GM23338 (cell line): ENCODE data around the gene PRAMEF10. TPM values are rescaled to one million over a fixed set of nuclear protein-coding genes. Genes with fewer than 3 reads are reported as not detected.

ENCODE experiments used
- ATAC-seq: fragments of 200-7000 bp; cut with Tn5 transposase; 3 replicates; pipeline ENCODE4 v1.9.1; 2020
- DNase-seq: peaks from one replicate; pipeline ENCODE4 v3.0.0-alpha.2; 2015; ENCODE audit warnings: low spot score
- H2AFZ ChIP-seq: fragments of 200-600 bp; sonication (generic); 2 replicates; pipeline ENCODE4 v1.8.0; 2016; ENCODE audit warnings: antibody characterized with exemption, mild to moderate bottlenecking, moderate library complexity
- H3F3A ChIP-seq: fragments of 200-600 bp; sonication (generic); replicated peaks from 2 replicates; pipeline ENCODE4 v1.8.0; 2017; ENCODE audit warnings: antibody characterized with exemption, mixed run types, low read depth
- H3K27ac ChIP-seq: fragments of 200-600 bp; sonication (generic); 2 replicates; pipeline ENCODE4 v1.6.1; 2016; ENCODE audit warnings: low read depth
- H3K27me3 ChIP-seq: fragments of 200-600 bp; sonication (generic); 2 replicates; pipeline ENCODE4 v1.8.0; 2016; ENCODE audit warnings: mild to moderate bottlenecking, mixed run types, moderate library complexity; ENCODE audit not compliant: insufficient read depth
- H3K36me3 ChIP-seq: fragments of 200-600 bp; sonication (generic); 2 replicates; pipeline ENCODE4 v1.8.0; 2016; ENCODE audit warnings: mild to moderate bottlenecking; ENCODE audit not compliant: insufficient read depth
- H3K4me1 ChIP-seq: fragments of 200-600 bp; sonication (generic); 2 replicates; pipeline ENCODE4 v1.8.0; 2016; ENCODE audit warnings: mild to moderate bottlenecking, moderate library complexity; ENCODE audit not compliant: insufficient read depth
- H3K4me2 ChIP-seq: fragments of 200-600 bp; sonication (generic); 2 replicates; pipeline ENCODE4 v1.7.1; 2017; ENCODE audit warnings: mixed run types
- H3K4me3 ChIP-seq: fragments of 200-600 bp; sonication (generic); 2 replicates; pipeline ENCODE4 v1.6.1; 2016; ENCODE audit warnings: mixed run types
- H3K79me2 ChIP-seq: fragments of 200-600 bp; sonication (generic); replicated peaks from 2 replicates; pipeline ENCODE4 v1.8.0; 2017; ENCODE audit warnings: mild to moderate bottlenecking; ENCODE audit not compliant: insufficient read depth
- H3K9me2 ChIP-seq: fragments of 200-600 bp; sonication (generic); 2 replicates; pipeline ENCODE4 v1.8.0; 2017; ENCODE audit not compliant: insufficient read depth
- H4K20me1 ChIP-seq: fragments of 200-600 bp; sonication (generic); replicated peaks from 2 replicates; pipeline ENCODE4 v1.8.0; 2017; ENCODE audit warnings: mild to moderate bottlenecking; ENCODE audit not compliant: insufficient read depth
- H3K27ac Mint-ChIP-seq: 2 replicates; pipeline ENCODE4 v1.8.0; 2020; ENCODE audit warnings: inconsistent platforms, mild to moderate bottlenecking, moderate library complexity, mixed read lengths
- H3K27me3 Mint-ChIP-seq: 3 replicates; pipeline ENCODE4 v1.8.0; 2022; ENCODE audit warnings: low read depth, mild to moderate bottlenecking, moderate library complexity, mixed read lengths, inconsistent platforms; ENCODE audit not compliant: insufficient read depth, poor library complexity
- H3K36me3 Mint-ChIP-seq: 3 replicates; pipeline ENCODE4 v1.8.0; 2021; ENCODE audit warnings: low read depth, mild to moderate bottlenecking, inconsistent platforms, moderate library complexity, mixed read lengths
- H3K4me1 Mint-ChIP-seq: 3 replicates; pipeline ENCODE4 v1.8.0; 2020; ENCODE audit warnings: mild to moderate bottlenecking, inconsistent platforms, mixed read lengths
- H3K4me3 Mint-ChIP-seq: 3 replicates; pipeline ENCODE4 v1.8.0; 2021; ENCODE audit warnings: moderate library complexity, mild to moderate bottlenecking, inconsistent platforms, mixed read lengths
- H3K9me3 Mint-ChIP-seq: 3 replicates; pipeline ENCODE4 v1.8.0; 2020; ENCODE audit warnings: moderate library complexity, mild to moderate bottlenecking, inconsistent platforms, mixed read lengths
- CREB1 ChIP-seq: fragments of 250-450 bp; sonication (Bioruptor Pico); IDR thresholded peaks from 2 replicates; pipeline ENCODE4 v1.5.0; 2020; ENCODE audit warnings: low read depth, mild to moderate bottlenecking, moderate library complexity
- CTCF ChIP-seq, 2 experiments: fragments of 200-600 bp in 1 of 2; sonication (generic) in 1 of 2; conservative IDR thresholded peaks; 2 replicates each; pipeline versions ENCODE4 v1.5.1 to v1.6.1; 2016 to 2017; ENCODE audit warnings: antibody characterized with exemption in 2 of 2, low read depth in 2 of 2, mild to moderate bottlenecking in 2 of 2, moderate library complexity in 1 of 2
- ETS1 ChIP-seq: IDR thresholded peaks from 2 replicates; pipeline ENCODE4 v1.6.1; 2016; ENCODE audit warnings: antibody characterized with exemption
- EZH2 ChIP-seq: fragments of 200-600 bp; sonication (generic); IDR thresholded peaks from one replicate; pipeline ENCODE4 v1.8.0; 2017; ENCODE audit warnings: antibody characterized with exemption, mild to moderate bottlenecking, low read depth; ENCODE audit not compliant: unreplicated experiment
- EZH2phosphoT487 ChIP-seq: fragments of 200-600 bp; sonication (generic); IDR thresholded peaks from one replicate; pipeline ENCODE4 v1.8.1; 2018; ENCODE audit warnings: antibody characterized with exemption; ENCODE audit not compliant: unreplicated experiment
- JUNB ChIP-seq: IDR thresholded peaks from one replicate; pipeline ENCODE4 v1.6.1; 2016; ENCODE audit warnings: antibody characterized with exemption; ENCODE audit not compliant: unreplicated experiment
- NANOG ChIP-seq: IDR thresholded peaks from 2 replicates; pipeline ENCODE4 v1.6.1; 2016; ENCODE audit warnings: antibody characterized with exemption, borderline replicate concordance
- POLR2AphosphoS5 ChIP-seq: IDR thresholded peaks from 2 replicates; pipeline ENCODE4 v1.6.1; 2016; ENCODE audit warnings: antibody characterized with exemption, low read depth
- REST ChIP-seq: IDR thresholded peaks from one replicate; pipeline ENCODE4 v1.6.1; 2018; ENCODE audit warnings: antibody characterized with exemption; ENCODE audit not compliant: unreplicated experiment
- STAT1 ChIP-seq: IDR thresholded peaks from one replicate; pipeline ENCODE4 v1.6.1; 2016; ENCODE audit warnings: antibody characterized with exemption; ENCODE audit not compliant: unreplicated experiment
- ZNF114 ChIP-seq: fragments of 250-450 bp; sonication (Bioruptor Pico); IDR thresholded peaks from 2 replicates; pipeline ENCODE4 v1.5.0; 2020; ENCODE audit warnings: mild to moderate bottlenecking, moderate library complexity
- ZNF331 ChIP-seq: fragments of 250-450 bp; sonication (Bioruptor Pico); IDR thresholded peaks from 2 replicates; pipeline ENCODE4 v1.5.0; 2020; ENCODE audit warnings: low read depth, mild to moderate bottlenecking, moderate library complexity
- ZNF462 ChIP-seq: fragments of 250-450 bp; sonication (Bioruptor Pico); IDR thresholded peaks from 2 replicates; pipeline ENCODE4 v1.5.0; 2020; ENCODE audit warnings: mild to moderate bottlenecking, moderate library complexity
- polyA plus RNA-seq: library from polyadenylated mRNA; unstranded; fragments of >200 nt; fragmentation: Nextera tagmentation; extraction: Ambion mirVana; gene quantifications from 2 replicates; pipeline ENCODE4 v1.2.1, GENCODE V29; 2016
- total RNA-seq: library from RNA; depleted of rRNA; stranded (reverse); fragments of >200 nt; shearing (Covaris generic); gene quantifications from 2 replicates; pipeline ENCODE4 v1.2.3, GENCODE V29; 2014

PRAMEF10 gene
- total and polyA plus RNA-seq, 2 experiments from 2014 or later, result not detected

GRCh38 chr1:12851779-12852178, 46.3 kb downstream of the PRAMEF10 start:
- DNase-seq, result no peak
- Mint-ChIP-seq H3K4me1 (no peaks in the 10 kb centered on the region), H3K4me3 (no peak overlapping the region), H3K9me3 (peaks cover 93% of the 10 kb centered on the region), H3K36me3 (peaks cover 25% of the 10 kb centered on the region; the same call in 2 of the 3 replicates), H3K27me3 (peaks cover 4% of the 10 kb centered on the region), H3K27ac (no peak overlapping the region)
- no peaks in the 10 kb centered on the region for H3K79me2 ChIP-seq
- no peaks in the 10 kb centered on the region for H3K4me1 ChIP-seq
- TF ChIP-seq CREB1 (no peak), CTCF (conservative IDR thresholded peaks at IDR 0.05; ENCODE audit: low read depth in 2 of 2) (no peak), ZNF331 (no peak), STAT1 (no peak), NANOG (no peak), POLR2AphosphoS5 (no peak), EZH2phosphoT487 (no peak), JUNB (no peak), ETS1 (no peak), ZNF114 (CRISPR knock-in tag) (no peak), REST (no peak), EZH2 (no peak), ZNF462 (no peak)
- ATAC-seq, result no peak
- H3K4me2 ChIP-seq, result no peak overlapping the region
- H2AFZ ChIP-seq, result no peak overlapping the region
- H3K36me3 ChIP-seq, result no peaks in the 10 kb centered on the region
- H3F3A ChIP-seq, result no peaks in the 10 kb centered on the region
- H3K27ac ChIP-seq, result no peak overlapping the region
- no peaks in the 10 kb centered on the region for H3K27me3 ChIP-seq
- no peaks in the 10 kb centered on the region for H4K20me1 ChIP-seq
- H3K4me3 ChIP-seq, result no peak overlapping the region
- no peaks in the 10 kb centered on the region for H3K9me2 ChIP-seq
